ENCODE results near the gene INPP5A.

GRCh38 chr10:132543916-132544743, 6.5 kb downstream of the INPP5A start:
- no peak for TF ChIP-seq CTCF (conservative IDR thresholded peaks at IDR 0.05; ENCODE audit: low read depth, low read length)
- TF ChIP-seq EZH2 (IDR thresholded peaks at IDR 0.05; ENCODE audit: low read length, unreplicated experiment): no peak
- TF ChIP-seq EZH2phosphoT487 (IDR thresholded peaks at IDR 0.05; ENCODE audit: borderline replicate concordance, low read length): no peak

All from PC-3 (cell line).